ENCODE measurements around the gene LETMD1. TPM values are rescaled to one million over a fixed set of nuclear protein-coding genes. Genes with fewer than 3 reads are reported as not detected.

The LETMD1 gene
- 23.7 and 25.8 TPM in 2 replicates for total RNA-seq

GRCh38 chr12:51047655-51048540 lies at the start of gene LETMD1:
Gene LETMD1 (plus strand): TSS chr12:51048327. CDS start chr12:51048357, 30 bp downstream.
- H3K4me3 ChIP-seq (ENCODE audit: low read depth, low read length) = peak within 1 kb of the TSS; percentile 97
- DNase-seq (ENCODE audit: low read depth) = peak; percentile 99
- peak; percentile 93 for TF ChIP-seq CTCF (IDR thresholded peaks at IDR 0.05; ENCODE audit: insufficient read depth, low read depth, low read length)

- no peak for TF ChIP-seq CTCF (IDR thresholded peaks at IDR 0.05; ENCODE audit: insufficient read depth, low read depth, low read length)
- no peak for DNase-seq (ENCODE audit: low read depth)
- H3K4me3 ChIP-seq (ENCODE audit: low read depth, low read length) = no peak overlapping the region
Measured at GRCh38 chr12:50999093-50999492, 49.0 kb upstream of the LETMD1 start.

GRCh38 chr12:51000245-51000644 lies 47.9 kb upstream of the LETMD1 start:
- TF ChIP-seq CTCF (IDR thresholded peaks at IDR 0.05; ENCODE audit: insufficient read depth, low read depth, low read length) = no peak
- DNase-seq (ENCODE audit: low read depth) = no peak
- no peak overlapping the region for H3K4me3 ChIP-seq (ENCODE audit: low read depth, low read length)

GRCh38 chr12:51001799-51002198 lies 46.3 kb upstream of the LETMD1 start:
- no peak for DNase-seq (ENCODE audit: low read depth)
- no peak for TF ChIP-seq CTCF (IDR thresholded peaks at IDR 0.05; ENCODE audit: insufficient read depth, low read depth, low read length)
- H3K4me3 ChIP-seq (ENCODE audit: low read depth, low read length) = no peak overlapping the region

- DNase-seq (ENCODE audit: low read depth) = no peak
- TF ChIP-seq CTCF (IDR thresholded peaks at IDR 0.05; ENCODE audit: insufficient read depth, low read depth, low read length) = no peak
- H3K4me3 ChIP-seq (ENCODE audit: low read depth, low read length) = no peak overlapping the region
Measured at GRCh38 chr12:51004504-51004903, 43.6 kb upstream of the LETMD1 start.

- TF ChIP-seq CTCF (IDR thresholded peaks at IDR 0.05; ENCODE audit: insufficient read depth, low read depth, low read length) = no peak
- no peak for DNase-seq (ENCODE audit: low read depth)
- H3K4me3 ChIP-seq (ENCODE audit: low read depth, low read length) = no peak overlapping the region
Measured at GRCh38 chr12:51005030-51005429, 43.1 kb upstream of the LETMD1 start.
